Measurements from ENCODE around the gene MSI2. TPM values are rescaled to one million over a fixed set of nuclear protein-coding genes. Genes with fewer than 3 reads are reported as not detected.
A peak's percentile ranks its signal among the peaks of the same experiment; 100 is the strongest.

MSI2 gene
- total and polyA plus RNA-seq, 9 of the 15 experiments (the other 6 are each of a cell fraction or from before 2014, with no cell fraction given): 4.6 to 61.8 (median 42.4) TPM

DNA sequence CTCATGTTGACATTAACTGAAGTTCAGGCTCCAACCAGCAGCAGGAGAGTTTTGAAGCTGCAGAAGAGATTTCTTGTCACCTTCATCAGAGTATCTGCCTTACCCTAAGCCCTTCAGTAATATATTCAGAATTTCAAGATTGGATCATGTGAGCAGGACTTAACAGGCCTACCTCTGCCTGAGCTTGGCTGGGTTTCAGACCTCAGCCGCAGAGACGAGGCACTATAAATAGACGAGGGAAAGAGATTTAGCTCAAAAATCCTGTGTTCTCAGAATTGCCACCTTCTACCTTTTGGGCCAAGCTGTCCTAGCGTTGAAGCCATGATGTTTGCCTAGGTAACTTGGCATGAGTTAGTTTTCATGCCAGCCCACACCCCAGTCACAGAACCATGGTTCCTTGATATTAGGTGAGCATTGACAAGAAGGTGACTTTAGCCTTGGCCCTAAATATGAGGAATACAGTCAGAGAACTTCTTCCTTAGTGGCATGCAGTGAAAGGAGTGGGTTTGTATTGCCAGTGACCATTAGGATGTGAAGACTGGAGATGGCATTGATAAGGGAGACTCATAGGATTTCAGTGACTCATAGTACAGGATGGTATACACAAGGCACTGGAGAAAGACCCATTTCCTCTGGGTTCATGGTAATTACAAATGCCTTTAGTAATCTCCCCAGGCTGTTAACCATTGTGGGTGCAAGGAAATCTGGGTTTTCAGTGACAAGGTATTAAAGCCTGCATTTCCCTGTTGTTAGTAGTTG is 224.3 kb downstream of the MSI2 start (continued):
- TF ChIP-seq MED1 (CRISPR knock-in tag; IDR thresholded peaks at IDR 0.05; ENCODE audit: borderline replicate concordance): no peak
- TF ChIP-seq SMARCA4 (IDR thresholded peaks at IDR 0.05): peak; percentile 70
- TF ChIP-seq PCBP2 (IDR thresholded peaks at IDR 0.05; ENCODE audit: low read depth, low read length, poor library complexity, severe bottlenecking): no peak

DNA sequence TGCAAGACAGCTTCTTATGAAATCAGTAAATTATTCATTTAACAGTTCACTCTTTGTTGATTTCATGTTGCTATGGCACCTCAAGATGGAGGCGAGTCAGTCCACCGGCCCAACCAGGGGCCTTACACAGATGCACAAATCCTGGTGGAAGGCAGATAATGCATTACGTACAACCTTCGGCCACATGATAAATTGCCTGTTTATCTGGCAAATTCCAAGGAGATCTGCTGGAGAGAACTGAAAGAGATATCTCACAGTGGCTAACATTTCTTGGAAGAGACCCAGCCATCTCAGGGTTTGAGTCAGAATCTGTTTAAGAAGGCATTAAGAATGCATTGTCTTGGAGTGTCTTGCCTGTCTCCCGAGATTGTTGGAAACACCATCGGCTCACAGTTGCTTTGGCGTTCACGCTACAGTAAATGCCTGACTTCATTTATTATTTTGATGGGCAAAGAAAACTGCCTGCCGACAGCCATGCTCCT is 225.6 kb downstream of the MSI2 start:
- peak; percentile 73 for ATAC-seq
- ChIA-PET CTCF (ENCODE audit: low intra/inter-chr PET ratio) (no interaction called here), POLR2A (interaction anchor here (1.1 to 1.8 kb wide), 3 partner anchors 10 to 64 kb away, joined by 3 to 8 read pairs (median 3); no protein-coding TSS in a partner anchor)
- no peaks in the 10 kb centered on the region for H3K9me1 ChIP-seq (ENCODE audit: control insufficient read depth, insufficient read depth, low read length)
- intact Hi-C loops (cut with micrococcal nuclease): no loop called here
- no peak overlapping the region for H3K4me3 ChIP-seq
- H3K4me2 ChIP-seq (ENCODE audit: insufficient read depth, low read length): peak overlapping the region; percentile 21; the same call in 1 of the 2 replicates
- H3K4me1 ChIP-seq (replicated peaks in 1 of 2; ENCODE audit: control insufficient read depth in 2 of 2, insufficient read depth in 2 of 2, low read length in 2 of 2): peaks cover 8 to 36% of the 10 kb centered on the region in 2 experiments; a peak in 4 of 5 replicates
- in situ Hi-C loops (cut with MboI): no loop called here
- H2AFZ ChIP-seq (ENCODE audit: low read depth, low read length): no peak overlapping the region
- no TSS peak for BruUV-seq (replicated peaks)
- H3K27ac ChIP-seq (ENCODE audit: extremely low read depth, low read depth, low read length): no peak overlapping the region
- H3K27me3 ChIP-seq (ENCODE audit: control insufficient read depth in 2 of 2, insufficient read depth in 2 of 2, low read length in 2 of 2): no peaks in the 10 kb centered on the region
- no peak overlapping the region for H3K9ac ChIP-seq (ENCODE audit: insufficient read depth in 1 of 2, low read depth in 2 of 2, low read length in 2 of 2)
- H4K20me1 ChIP-seq (replicated peaks; ENCODE audit: control insufficient read depth, insufficient read depth, low read length): peaks cover 29% of the 10 kb centered on the region; the same call in 1 of the 2 replicates
- H3K9me3 ChIP-seq (replicated peaks; ENCODE audit: control insufficient read depth, insufficient read depth, low read depth, low read length): no peaks in the 10 kb centered on the region
- peak; percentile 32 to 83 (median 54) for DNase-seq (ENCODE audit: extremely low read depth in 1 of 4, low spot score in 3 of 4)
- H3K36me3 ChIP-seq (ENCODE audit: control insufficient read depth, insufficient read depth, low read length): no peaks in the 10 kb centered on the region; the same call in 2 of the 3 replicates
- FAIRE-seq: peak; percentile 85
- H3K79me2 ChIP-seq (ENCODE audit: control insufficient read depth, insufficient read depth, low read length): no peaks in the 10 kb centered on the region
- 6% methylated on average over 9 of the region's 9 CpGs for WGBS (ENCODE audit: insufficient coverage, low coverage, missing lambda C conversion rate)
- TF ChIP-seq ZNF124 (CRISPR knock-in tag; IDR thresholded peaks at IDR 0.05) (no peak), IRF2 (CRISPR knock-in tag; IDR thresholded peaks at IDR 0.05) (no peak), TEAD2 (tag; IDR thresholded peaks at IDR 0.05) (0 out of 2 replicates have a peak, but pooled peaks have one; percentile 45), MEIS2 (IDR thresholded peaks at IDR 0.05; ENCODE audit: partially characterized antibody) (peak; percentile 97), ZNF589 (CRISPR knock-in tag; IDR thresholded peaks at IDR 0.05; ENCODE audit: low read depth) (0 out of 2 replicates have a peak, but pooled peaks have one; percentile 73), FOSL1 (tag; conservative IDR thresholded peaks at IDR 0.05) (peak; percentile 75), CC2D1A (IDR thresholded peaks at IDR 0.05) (peak; percentile 33; the same call in 1 of the 2 replicates), ATF1 (CRISPR knock-in tag; IDR thresholded peaks at IDR 0.05) (no peak), ATF1 (tag; IDR thresholded peaks at IDR 0.05) (peak; percentile 45; the same call in 1 of the 2 replicates), NFIC (IDR thresholded peaks at IDR 0.05) (peak; percentile 80), BMI1 (IDR thresholded peaks at IDR 0.05; ENCODE audit: low read length) (peak; percentile 53; the same call in 1 of the 2 replicates), MEF2D (tag; conservative IDR thresholded peaks at IDR 0.05; ENCODE audit: low read depth) (no peak), ATF7 (IDR thresholded peaks at IDR 0.05) (peak; percentile 79; the same call in 1 of the 2 replicates), NEUROD1 (IDR thresholded peaks at IDR 0.05; ENCODE audit: borderline replicate concordance, low read depth, low read length, partially characterized antibody) (peak; percentile 50), SP2 (IDR thresholded peaks at IDR 0.05; ENCODE audit: extremely low read depth, low read depth, low read length, poor library complexity, severe bottlenecking) (no peak), ZFX (CRISPR knock-in tag; IDR thresholded peaks at IDR 0.05) (no peak)
- TF ChIP-seq, protein P1, sequence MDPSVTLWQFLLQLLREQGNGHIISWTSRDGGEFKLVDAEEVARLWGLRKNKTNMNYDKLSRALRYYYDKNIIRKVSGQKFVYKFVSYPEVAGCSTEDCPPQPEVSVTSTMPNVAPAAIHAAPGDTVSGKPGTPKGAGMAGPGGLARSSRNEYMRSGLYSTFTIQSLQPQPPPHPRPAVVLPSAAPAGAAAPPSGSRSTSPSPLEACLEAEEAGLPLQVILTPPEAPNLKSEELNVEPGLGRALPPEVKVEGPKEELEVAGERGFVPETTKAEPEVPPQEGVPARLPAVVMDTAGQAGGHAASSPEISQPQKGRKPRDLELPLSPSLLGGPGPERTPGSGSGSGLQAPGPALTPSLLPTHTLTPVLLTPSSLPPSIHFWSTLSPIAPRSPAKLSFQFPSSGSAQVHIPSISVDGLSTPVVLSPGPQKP (CRISPR knock-in tag; IDR thresholded peaks at IDR 0.05): no peak

Data from K562 (cell line).